ENCODE data around the gene AQP10.

- TF ChIP-seq POLR2A (IDR thresholded peaks at IDR 0.05) (no peak), EP300 (IDR thresholded peaks at IDR 0.05) (no peak)
- TF ChIP-seq, protein P1, sequence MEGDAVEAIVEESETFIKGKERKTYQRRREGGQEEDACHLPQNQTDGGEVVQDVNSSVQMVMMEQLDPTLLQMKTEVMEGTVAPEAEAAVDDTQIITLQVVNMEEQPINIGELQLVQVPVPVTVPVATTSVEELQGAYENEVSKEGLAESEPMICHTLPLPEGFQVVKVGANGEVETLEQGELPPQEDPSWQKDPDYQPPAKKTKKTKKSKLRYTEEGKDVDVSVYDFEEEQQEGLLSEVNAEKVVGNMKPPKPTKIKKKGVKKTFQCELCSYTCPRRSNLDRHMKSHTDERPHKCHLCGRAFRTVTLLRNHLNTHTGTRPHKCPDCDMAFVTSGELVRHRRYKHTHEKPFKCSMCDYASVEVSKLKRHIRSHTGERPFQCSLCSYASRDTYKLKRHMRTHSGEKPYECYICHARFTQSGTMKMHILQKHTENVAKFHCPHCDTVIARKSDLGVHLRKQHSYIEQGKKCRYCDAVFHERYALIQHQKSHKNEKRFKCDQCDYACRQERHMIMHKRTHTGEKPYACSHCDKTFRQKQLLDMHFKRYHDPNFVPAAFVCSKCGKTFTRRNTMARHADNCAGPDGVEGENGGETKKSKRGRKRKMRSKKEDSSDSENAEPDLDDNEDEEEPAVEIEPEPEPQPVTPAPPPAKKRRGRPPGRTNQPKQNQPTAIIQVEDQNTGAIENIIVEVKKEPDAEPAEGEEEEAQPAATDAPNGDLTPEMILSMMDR (IDR thresholded peaks at IDR 0.05) = no peak
Measured at GRCh38 chr1:154324241-154324640, 3.3 kb downstream of the AQP10 start.

Data from suprapubic skin (tissue), 3 donors.